H9 (cell line): ENCODE results near the gene CCDC88A. TPM values are rescaled to one million over a fixed set of nuclear protein-coding genes. Genes with fewer than 3 reads are reported as not detected.

Source experiments
- DNase-seq: peaks from one replicate; pipeline ENCODE4 v3.0.0-alpha.2; 2017
- H2AFZ ChIP-seq: one replicate; pipeline ENCODE4 v1.6.1; 2013; ENCODE audit warnings: mild to moderate bottlenecking, low read length, control low read depth, moderate library complexity
- H2AK5ac ChIP-seq: 2 replicates; pipeline ENCODE4 v1.6.1; 2013; ENCODE audit warnings: low read length, control low read depth, mixed read lengths; ENCODE audit not compliant: insufficient read length
- H2BK120ac ChIP-seq: one replicate; pipeline ENCODE4 v1.6.1; 2013; ENCODE audit warnings: low read depth, mild to moderate bottlenecking, low read length, control low read depth, inconsistent platforms; ENCODE audit not compliant: poor library complexity, severe bottlenecking
- H2BK12ac ChIP-seq: 2 replicates; pipeline ENCODE4 v1.6.1; 2013; ENCODE audit warnings: low read length, control low read depth, mixed read lengths, low read depth; ENCODE audit not compliant: insufficient read length
- H2BK15ac ChIP-seq: 2 replicates; pipeline ENCODE4 v1.6.1; 2013; ENCODE audit warnings: low read depth, low read length, control low read depth
- H2BK20ac ChIP-seq: one replicate; pipeline ENCODE4 v1.6.1; 2013; ENCODE audit warnings: low read depth, mild to moderate bottlenecking, low read length, control low read depth, inconsistent platforms; ENCODE audit not compliant: poor library complexity, severe bottlenecking
- H2BK5ac ChIP-seq: 2 replicates; pipeline ENCODE4 v1.6.1; 2013; ENCODE audit warnings: low read length, control low read depth, mixed read lengths; ENCODE audit not compliant: insufficient read length
- H3K14ac ChIP-seq: 2 replicates; pipeline ENCODE4 v1.6.1; 2013; ENCODE audit warnings: low read length, control low read depth; ENCODE audit not compliant: insufficient read depth
- H3K18ac ChIP-seq: 2 replicates; pipeline ENCODE4 v1.6.1; 2013; ENCODE audit warnings: low read depth, mild to moderate bottlenecking, mixed read lengths, low read length, control low read depth; ENCODE audit not compliant: insufficient read length
- H3K23ac ChIP-seq: 2 replicates; pipeline ENCODE4 v1.6.1; 2013; ENCODE audit warnings: low read length, control low read depth, mixed read lengths, low read depth; ENCODE audit not compliant: insufficient read length
- H3K23me2 ChIP-seq: 2 replicates; pipeline ENCODE4 v1.6.1; 2013; ENCODE audit warnings: low read depth, mild to moderate bottlenecking, mixed read lengths, low read length, control low read depth; ENCODE audit not compliant: insufficient read length, poor library complexity, severe bottlenecking
- H3K27ac ChIP-seq: 2 replicates; pipeline ENCODE4 v1.5.1; 2013; ENCODE audit warnings: low read length, control low read depth, mixed read lengths, low read depth; ENCODE audit not compliant: insufficient read length
- H3K27me3 ChIP-seq: 2 replicates; pipeline ENCODE4 v1.6.1; 2013; ENCODE audit warnings: low read length, control low read depth, inconsistent platforms; ENCODE audit not compliant: insufficient read depth
- H3K4ac ChIP-seq: 2 replicates; pipeline ENCODE4 v1.6.1; 2013; ENCODE audit warnings: low read depth, mild to moderate bottlenecking, control low read depth, inconsistent platforms, low read length, moderate library complexity
- H3K4me1 ChIP-seq: 2 replicates; pipeline ENCODE4 v1.6.1; 2013; ENCODE audit warnings: low read length, control low read depth, inconsistent platforms; ENCODE audit not compliant: insufficient read depth
- H3K4me2 ChIP-seq: 2 replicates; pipeline ENCODE4 v1.6.1; 2013; ENCODE audit warnings: low read length, control low read depth, mixed read lengths; ENCODE audit not compliant: insufficient read length, insufficient read depth
- H3K56ac ChIP-seq: 2 replicates; pipeline ENCODE4 v1.6.1; 2013; ENCODE audit warnings: low read depth, mild to moderate bottlenecking, mixed read lengths, low read length, control low read depth; ENCODE audit not compliant: insufficient read length
- H3K79me1 ChIP-seq: 2 replicates; pipeline ENCODE4 v1.6.1; 2013; ENCODE audit warnings: low read depth, mild to moderate bottlenecking, moderate library complexity, low read length, control low read depth, inconsistent platforms; ENCODE audit not compliant: insufficient read depth, poor library complexity, severe bottlenecking
- H3K79me2 ChIP-seq: 2 replicates; pipeline ENCODE4 v1.6.1; 2013; ENCODE audit warnings: low read length, control low read depth, inconsistent platforms; ENCODE audit not compliant: insufficient read depth
- H3K9ac ChIP-seq: 2 replicates; pipeline ENCODE4 v1.6.1; 2013; ENCODE audit warnings: low read length, control low read depth, mixed read lengths; ENCODE audit not compliant: insufficient read length; ENCODE audit errors: extremely low read depth
- H3K9me3 ChIP-seq: one replicate; pipeline ENCODE4 v1.6.1; 2013; ENCODE audit warnings: low read depth, low read length, inconsistent platforms; ENCODE audit not compliant: control insufficient read depth
- H3T11ph ChIP-seq: one replicate; pipeline ENCODE4 v1.6.1; 2013; ENCODE audit warnings: mild to moderate bottlenecking, low read length, control low read depth, inconsistent platforms
- H4K20me1 ChIP-seq: one replicate; pipeline ENCODE4 v1.6.1; 2013; ENCODE audit not compliant: control insufficient read depth, insufficient read length, insufficient read depth
- H4K5ac ChIP-seq: 2 replicates; pipeline ENCODE4 v1.6.1; 2013; ENCODE audit warnings: low read depth, mild to moderate bottlenecking, mixed read lengths, low read length, control low read depth; ENCODE audit not compliant: insufficient read length
- H4K8ac ChIP-seq: replicated peaks from 2 replicates; pipeline ENCODE4 v1.6.1; 2013; ENCODE audit warnings: low read length, control low read depth, mixed read lengths, low read depth; ENCODE audit not compliant: insufficient read length
- H4K91ac ChIP-seq: 2 replicates; pipeline ENCODE4 v1.6.1; 2013; ENCODE audit warnings: low read depth, mild to moderate bottlenecking, moderate library complexity, mixed read lengths, low read length, control low read depth; ENCODE audit not compliant: insufficient read length
- H3K27ac Mint-ChIP-seq, 3 experiments: 2 replicates in 2 of 3; 3 replicates in 1 of 3; pipeline ENCODE4 v1.8.0; 2020 to 2021; ENCODE audit warnings: mixed read lengths in 3 of 3, mild to moderate bottlenecking in 1 of 3, moderate library complexity in 1 of 3
- H3K27me3 Mint-ChIP-seq: 2 replicates; pipeline ENCODE4 v1.8.0; 2021; ENCODE audit warnings: low read depth, mild to moderate bottlenecking, moderate library complexity, mixed read lengths
- H3K36me3 Mint-ChIP-seq, 3 experiments: 2 replicates in 2 of 3; 3 replicates in 1 of 3; pipeline ENCODE4 v1.8.0; 2020 to 2021; ENCODE audit warnings: low read depth in 3 of 3, mixed read lengths in 3 of 3; ENCODE audit not compliant: insufficient read depth in 1 of 3
- H3K4me1 Mint-ChIP-seq, 2 experiments: 2 replicates each; pipeline ENCODE4 v1.8.0; 2020; ENCODE audit warnings: mixed read lengths in 2 of 2
- H3K4me3 Mint-ChIP-seq, 2 experiments: 2 replicates in 1 of 2; 3 replicates in 1 of 2; pipeline ENCODE4 v1.8.0; 2020 to 2021; ENCODE audit warnings: mild to moderate bottlenecking in 2 of 2, mixed read lengths in 2 of 2, moderate library complexity in 1 of 2
- H3K9me3 Mint-ChIP-seq, 2 experiments: 2 replicates in 1 of 2; 3 replicates in 1 of 2; pipeline ENCODE4 v1.8.0; 2020; ENCODE audit warnings: mild to moderate bottlenecking in 2 of 2, mixed read lengths in 2 of 2, moderate library complexity in 1 of 2
- CTCF ChIP-seq: fragments of 200-600 bp; sonication (generic); conservative IDR thresholded peaks from 3 replicates; pipeline ENCODE4 v1.8.0; 2021; ENCODE audit warnings: antibody characterized with exemption, mild to moderate bottlenecking
- WGBS: extraction: QIAGEN DNeasy Blood & Tissue Kit; methylation state at CpG from one replicate; pipeline ENCODE4 v1.1.7; 2013; ENCODE audit warnings: missing lambda C conversion rate, low lambda C conversion rate, mixed read lengths; ENCODE audit not compliant: insufficient read length; ENCODE audit errors: extremely low coverage; 5-methylcytosine and 5-hydroxymethylcytosine counted together
- total RNA-seq: library from RNA; stranded (reverse); gene quantifications from 2 replicates; pipeline ENCODE4 v1.2.1, GENCODE V29; 2021

The CCDC88A gene
- total RNA-seq, 1 experiment from 2014 or later = 91.8 TPM

GRCh38 chr2:55311444-55311870 is 108.2 kb downstream of the CCDC88A start:
- H3K4me1 Mint-ChIP-seq = no peaks in the 10 kb centered on the region
- no peak overlapping the region for H2BK20ac ChIP-seq
- no peaks in the 10 kb centered on the region for H3K27me3 Mint-ChIP-seq

More at GRCh38 chr2:55311444-55311870, 108.2 kb downstream of the CCDC88A start:
- H3K27me3 ChIP-seq = no peaks in the 10 kb centered on the region
- no peak overlapping the region for H3K4ac ChIP-seq
- no peak overlapping the region for H3K4me2 ChIP-seq
- H3T11ph ChIP-seq = no peak overlapping the region
- H3K9me3 ChIP-seq = no peaks in the 10 kb centered on the region
- WGBS = no CpG with 5 or more reads among the region's 1 CpG
- no peak overlapping the region for H4K91ac ChIP-seq
- no peak overlapping the region for H3K56ac ChIP-seq
- H3K79me2 ChIP-seq = no peaks in the 10 kb centered on the region
- TF ChIP-seq CTCF = peak; percentile 20; the same call in 1 of the 3 replicates
- H3K79me1 ChIP-seq = no peaks in the 10 kb centered on the region
- H3K14ac ChIP-seq = no peak overlapping the region
- no peaks in the 10 kb centered on the region for H3K23me2 ChIP-seq
- H3K36me3 Mint-ChIP-seq = peaks cover 24 to 61% (median 60%) of the 10 kb centered on the region in 3 experiments; a peak in 6 of 7 replicates
- no peak overlapping the region for H2BK15ac ChIP-seq
- no peak overlapping the region for H3K4me3 Mint-ChIP-seq
- no peak for DNase-seq
- H4K8ac ChIP-seq = no peak overlapping the region
- no peak overlapping the region for H2AFZ ChIP-seq
- no peak overlapping the region for H2BK12ac ChIP-seq
- no peak overlapping the region for H2BK5ac ChIP-seq
- no peak overlapping the region for H3K27ac Mint-ChIP-seq
- H3K23ac ChIP-seq = no peak overlapping the region
- H3K9ac ChIP-seq = no peak overlapping the region
- no peaks in the 10 kb centered on the region for H3K9me3 Mint-ChIP-seq
- no peak overlapping the region for H4K5ac ChIP-seq
- no peaks in the 10 kb centered on the region for H4K20me1 ChIP-seq
- H3K18ac ChIP-seq = no peak overlapping the region
- H2BK120ac ChIP-seq = no peak overlapping the region
- H3K4me1 ChIP-seq = no peaks in the 10 kb centered on the region
- H2AK5ac ChIP-seq = no peak overlapping the region
- H3K27ac ChIP-seq = no peak overlapping the region
